ENCODE results near the gene TLR3. TPM values are rescaled to one million over a fixed set of nuclear protein-coding genes. Genes with fewer than 3 reads are reported as not detected.

TLR3 gene
- polyA plus RNA-seq, 1 donor from 2014 or later = not detected

GRCh38 chr4:186121057-186121456, 52.1 kb downstream of the TLR3 start:
- Histone ChIP-seq H3K9ac (ENCODE audit: low read length) (no peak overlapping the region), H3K36me3 (ENCODE audit: insufficient read depth, low read length) (no peaks in the 10 kb centered on the region), H4K20me1 (ENCODE audit: insufficient read depth) (no peaks in the 10 kb centered on the region), H3K79me2 (replicated peaks; ENCODE audit: insufficient read depth, low read length) (no peaks in the 10 kb centered on the region), H3K4me3 (ENCODE audit: low read length) (no peak overlapping the region), H3F3A (ENCODE audit: insufficient read depth, low read length, poor library complexity, severe bottlenecking) (no peaks in the 10 kb centered on the region), H3K9me3 (ENCODE audit: low read length) (no peaks in the 10 kb centered on the region), H3K4me2 (ENCODE audit: low read length) (no peak overlapping the region), H3K9me2 (ENCODE audit: insufficient read depth, low read length) (no peaks in the 10 kb centered on the region), H3K27ac (ENCODE audit: low read length) (no peak overlapping the region), H3K27me3 (ENCODE audit: insufficient read depth, low read depth, low read length) (no peaks in the 10 kb centered on the region), H2AFZ (ENCODE audit: low read depth, low read length) (no peak overlapping the region)
- no peak for TF ChIP-seq RAD21 (conservative IDR thresholded peaks at IDR 0.05)
- TF ChIP-seq SMC3 (conservative IDR thresholded peaks at IDR 0.05; ENCODE audit: poor library complexity) = no peak
- no peak for TF ChIP-seq EZH2 (IDR thresholded peaks at IDR 0.05; ENCODE audit: borderline replicate concordance, insufficient read depth, low read length, poor library complexity, severe bottlenecking)
- TF ChIP-seq TAF1 (IDR thresholded peaks at IDR 0.05; ENCODE audit: low read depth) = no peak

- no peaks in the 10 kb centered on the region for H3F3A ChIP-seq (ENCODE audit: insufficient read depth, low read length, poor library complexity, severe bottlenecking)
- no peaks in the 10 kb centered on the region for H3K36me3 ChIP-seq (ENCODE audit: insufficient read depth, low read length)
- H2AFZ ChIP-seq (ENCODE audit: low read depth, low read length) = no peak overlapping the region
- no peaks in the 10 kb centered on the region for H3K9me3 ChIP-seq (ENCODE audit: low read length)
- no peak overlapping the region for H3K27ac ChIP-seq (ENCODE audit: low read length)
- H3K4me2 ChIP-seq (ENCODE audit: low read length) = no peak overlapping the region
- H3K9me2 ChIP-seq (ENCODE audit: insufficient read depth, low read length) = no peaks in the 10 kb centered on the region
- H3K4me3 ChIP-seq (ENCODE audit: low read length) = no peak overlapping the region
- no peak overlapping the region for H3K9ac ChIP-seq (ENCODE audit: low read length)
- H4K20me1 ChIP-seq (ENCODE audit: insufficient read depth) = no peaks in the 10 kb centered on the region
- H3K27me3 ChIP-seq (ENCODE audit: insufficient read depth, low read depth, low read length) = no peaks in the 10 kb centered on the region
- H3K79me2 ChIP-seq (replicated peaks; ENCODE audit: insufficient read depth, low read length) = no peaks in the 10 kb centered on the region
- TF ChIP-seq SMC3 (conservative IDR thresholded peaks at IDR 0.05; ENCODE audit: poor library complexity) (no peak), REST (IDR thresholded peaks at IDR 0.05; ENCODE audit: borderline replicate concordance) (no peak), RAD21 (conservative IDR thresholded peaks at IDR 0.05) (no peak)
Measured at GRCh38 chr4:186128842-186129241, 59.9 kb downstream of the TLR3 start.

- H3F3A ChIP-seq (ENCODE audit: insufficient read depth, low read length, poor library complexity, severe bottlenecking) = no peaks in the 10 kb centered on the region
- H3K4me2 ChIP-seq (ENCODE audit: low read length) = no peak overlapping the region
- no peaks in the 10 kb centered on the region for H3K9me3 ChIP-seq (ENCODE audit: low read length)
- H2AFZ ChIP-seq (ENCODE audit: low read depth, low read length) = no peak overlapping the region
- no peaks in the 10 kb centered on the region for H3K36me3 ChIP-seq (ENCODE audit: insufficient read depth, low read length)
- no peaks in the 10 kb centered on the region for H3K79me2 ChIP-seq (replicated peaks; ENCODE audit: insufficient read depth, low read length)
- H3K9ac ChIP-seq (ENCODE audit: low read length) = no peak overlapping the region
- no peaks in the 10 kb centered on the region for H3K9me2 ChIP-seq (ENCODE audit: insufficient read depth, low read length)
- no peaks in the 10 kb centered on the region for H4K20me1 ChIP-seq (ENCODE audit: insufficient read depth)
- no peak for TF ChIP-seq EZH2 (IDR thresholded peaks at IDR 0.05; ENCODE audit: borderline replicate concordance, insufficient read depth, low read length, poor library complexity, severe bottlenecking)
- TF ChIP-seq SMC3 (conservative IDR thresholded peaks at IDR 0.05; ENCODE audit: poor library complexity) = no peak
- no peak for TF ChIP-seq POLR2AphosphoS5 (IDR thresholded peaks at IDR 0.05)
- TF ChIP-seq TAF1 (IDR thresholded peaks at IDR 0.05; ENCODE audit: low read depth) = no peak
- no peak for TF ChIP-seq RAD21 (conservative IDR thresholded peaks at IDR 0.05)
- no peak for TF ChIP-seq EP300 (conservative IDR thresholded peaks at IDR 0.05; ENCODE audit: poor library complexity, severe bottlenecking)
- TF ChIP-seq MXI1 (conservative IDR thresholded peaks at IDR 0.05; ENCODE audit: poor library complexity, severe bottlenecking) = no peak
- H3K27ac ChIP-seq (ENCODE audit: low read length) = no peak overlapping the region
- H3K4me3 ChIP-seq (ENCODE audit: low read length) = no peak overlapping the region
- no peaks in the 10 kb centered on the region for H3K27me3 ChIP-seq (ENCODE audit: insufficient read depth, low read depth, low read length)
Measured at GRCh38 chr4:186131935-186132334, 63.0 kb downstream of the TLR3 start.
